WTC11 (cell line): ENCODE data around the gene SLC17A9. TPM values are rescaled to one million over a fixed set of nuclear protein-coding genes. Genes with fewer than 3 reads are reported as not detected.

Experiments used
- ATAC-seq: fragments of 200-7000 bp; cut with Tn5 transposase; 2 replicates; pipeline ENCODE4 v1.10.0; 2021; ENCODE audit warnings: mild to moderate bottlenecking, moderate library complexity
- CTCF ChIA-PET: fragments of 300-600 bp; sonication (Branson Sonifier 250); formaldehyde crosslinking; loops from one replicate; lab custom pipeline; 2021; ENCODE audit warnings: antibody characterized with exemption; lab: Charles Lee
- POLR2A ChIA-PET: fragments of 350-600 bp; sonication (Branson Sonifier 250); formaldehyde crosslinking; loops from one replicate; lab custom pipeline; 2021; ENCODE audit warnings: antibody characterized with exemption; lab: Charles Lee
- DNase-seq: peaks from one replicate; pipeline ENCODE4 v3.0.0; 2021; ENCODE audit warnings: low spot score
- H3K27ac Mint-ChIP-seq: 2 replicates; pipeline ENCODE4 v1.8.0; 2021; ENCODE audit warnings: mixed read lengths
- H3K27me3 Mint-ChIP-seq: 2 replicates; pipeline ENCODE4 v1.8.0; 2021; ENCODE audit warnings: low read depth, mild to moderate bottlenecking, moderate library complexity, mixed read lengths
- H3K36me3 Mint-ChIP-seq: 2 replicates; pipeline ENCODE4 v1.8.0; 2021; ENCODE audit warnings: mixed read lengths
- H3K4me1 Mint-ChIP-seq: 2 replicates; pipeline ENCODE4 v1.8.0; 2022; ENCODE audit warnings: mixed read lengths
- H3K4me3 Mint-ChIP-seq: 2 replicates; pipeline ENCODE4 v1.8.0; 2021; ENCODE audit warnings: mild to moderate bottlenecking, moderate library complexity, mixed read lengths
- H3K9me3 Mint-ChIP-seq: 2 replicates; pipeline ENCODE4 v1.8.0; 2021; ENCODE audit warnings: mixed read lengths
- AR ChIP-seq: fragments of 250-450 bp; sonication (Bioruptor Pico); IDR thresholded peaks from 2 replicates; pipeline ENCODE4 v1.9.0; 2021; ENCODE audit warnings: mild to moderate bottlenecking
- ATF1 ChIP-seq: sonication (generic); formaldehyde crosslinking; IDR thresholded peaks from 2 replicates; pipeline ENCODE4 v1.8.1; 2023; ENCODE audit warnings: mild to moderate bottlenecking, moderate library complexity, missing genetic modification reagents
- CBFB ChIP-seq: sonication (generic); formaldehyde crosslinking; IDR thresholded peaks from 2 replicates; pipeline ENCODE4 v1.8.1; 2022; ENCODE audit warnings: mild to moderate bottlenecking, low read depth, missing genetic modification reagents
- CDX4 ChIP-seq: fragments of 250-450 bp; sonication (Bioruptor Pico); IDR thresholded peaks from 2 replicates; pipeline ENCODE4 v1.9.0; 2021; ENCODE audit warnings: moderate library complexity, mild to moderate bottlenecking, inconsistent platforms, borderline replicate concordance
- CREM ChIP-seq: sonication (generic); formaldehyde crosslinking; IDR thresholded peaks from 2 replicates; pipeline ENCODE4 v1.8.1; 2022; ENCODE audit warnings: mild to moderate bottlenecking, missing genetic modification reagents, moderate library complexity
- E2F4 ChIP-seq: sonication (generic); formaldehyde crosslinking; IDR thresholded peaks from 2 replicates; pipeline ENCODE4 v1.8.1; 2022; ENCODE audit warnings: low read depth, mild to moderate bottlenecking, moderate library complexity, missing genetic modification reagents, borderline replicate concordance
- E2F5 ChIP-seq: sonication (generic); formaldehyde crosslinking; IDR thresholded peaks from 2 replicates; pipeline ENCODE4 v1.8.1; 2022; ENCODE audit warnings: mild to moderate bottlenecking, moderate library complexity, missing genetic modification reagents
- ETV6 ChIP-seq: sonication (generic); formaldehyde crosslinking; IDR thresholded peaks from 2 replicates; pipeline ENCODE4 v1.8.1; 2022; ENCODE audit warnings: mild to moderate bottlenecking, missing genetic modification reagents
- FOXP4 ChIP-seq: sonication (generic); formaldehyde crosslinking; IDR thresholded peaks from 2 replicates; pipeline ENCODE4 v1.8.0; 2022; ENCODE audit warnings: mild to moderate bottlenecking, missing genetic modification reagents
- IRF2 ChIP-seq: sonication (generic); formaldehyde crosslinking; IDR thresholded peaks from 2 replicates; pipeline ENCODE4 v1.8.0; 2022; ENCODE audit warnings: low read depth, missing genetic modification reagents, borderline replicate concordance
- KAT7 ChIP-seq: sonication (generic); formaldehyde crosslinking; IDR thresholded peaks from 2 replicates; pipeline ENCODE4 v1.8.1; 2023; ENCODE audit warnings: missing genetic modification reagents, mild to moderate bottlenecking, borderline replicate concordance
- MYBL2 ChIP-seq: sonication (generic); formaldehyde crosslinking; IDR thresholded peaks from 2 replicates; pipeline ENCODE4 v1.8.1; 2023; ENCODE audit warnings: mild to moderate bottlenecking, moderate library complexity, missing genetic modification reagents
- RORB ChIP-seq: fragments of 250-450 bp; sonication (Bioruptor Pico); IDR thresholded peaks from 2 replicates; pipeline ENCODE4 v1.9.0; 2021; ENCODE audit warnings: mild to moderate bottlenecking
- SMAD4 ChIP-seq: sonication (generic); formaldehyde crosslinking; IDR thresholded peaks from 2 replicates; pipeline ENCODE4 v1.8.0; 2022; ENCODE audit warnings: mild to moderate bottlenecking, missing genetic modification reagents
- SOX15 ChIP-seq: fragments of 250-450 bp; sonication (Bioruptor Pico); IDR thresholded peaks from 2 replicates; pipeline ENCODE4 v1.9.0; 2021; ENCODE audit warnings: mild to moderate bottlenecking
- SP1 ChIP-seq: sonication (generic); formaldehyde crosslinking; conservative IDR thresholded peaks from 2 replicates; pipeline ENCODE4 v1.8.1; 2022; ENCODE audit warnings: missing genetic modification reagents
- TP53 ChIP-seq: sonication (generic); formaldehyde crosslinking; IDR thresholded peaks from 2 replicates; pipeline ENCODE4 v1.8.1; 2023; ENCODE audit warnings: mild to moderate bottlenecking, missing genetic modification reagents
- ZMAT4 ChIP-seq: fragments of 250-450 bp; sonication (Bioruptor Pico); IDR thresholded peaks from 2 replicates; pipeline ENCODE4 v1.9.0; 2021; ENCODE audit warnings: mild to moderate bottlenecking
- ZNF121 ChIP-seq: sonication (generic); formaldehyde crosslinking; IDR thresholded peaks from 2 replicates; pipeline ENCODE4 v1.8.0; 2023; ENCODE audit warnings: missing genetic modification reagents
- ZNF138 ChIP-seq: sonication (generic); formaldehyde crosslinking; conservative IDR thresholded peaks from 2 replicates; pipeline ENCODE4 v1.8.1; 2022; ENCODE audit warnings: mild to moderate bottlenecking, moderate library complexity, missing genetic modification reagents
- total RNA-seq: library from RNA; stranded (reverse); gene quantifications from 3 replicates; pipeline ENCODE4 v1.2.3, GENCODE V29; 2021

SLC17A9 gene
- total RNA-seq, 1 experiment from 2014 or later = 41.7 TPM

GRCh38 chr20:62947532-62948300 lies 4.8 kb upstream of the SLC17A9 start:
- no peak for TF ChIP-seq RORB (CRISPR knock-in tag)
- TF ChIP-seq SP1 (CRISPR knock-in tag) = no peak
- no peak for TF ChIP-seq TP53 (CRISPR knock-in tag)
- TF ChIP-seq CBFB = no peak
- no peak for TF ChIP-seq SMAD4 (CRISPR knock-in tag)
- TF ChIP-seq ZNF138 = no peak
- no peak for TF ChIP-seq E2F5 (CRISPR knock-in tag)
- no peak for TF ChIP-seq ATF1 (CRISPR knock-in tag)
- no peak for TF ChIP-seq FOXP4 (CRISPR knock-in tag)
- no peak for TF ChIP-seq ETV6 (CRISPR knock-in tag)
- TF ChIP-seq CREM (CRISPR knock-in tag) = no peak
- TF ChIP-seq ZNF121 (CRISPR knock-in tag) = no peak
- no peak for TF ChIP-seq SOX15 (CRISPR knock-in tag)
- no peak for TF ChIP-seq MYBL2
- no peak for TF ChIP-seq E2F4 (CRISPR knock-in tag)
- TF ChIP-seq KAT7 (CRISPR knock-in tag) = no peak
- TF ChIP-seq AR (CRISPR knock-in tag) = no peak
- TF ChIP-seq ZMAT4 (CRISPR knock-in tag) = no peak
- TF ChIP-seq CDX4 = no peak
- TF ChIP-seq IRF2 (CRISPR knock-in tag) = no peak
- ChIA-PET POLR2A (interaction anchor here (1.2 kb wide), 1 partner anchor 10 kb away, joined by 3 read pairs; the partner anchor contains the start of gene GID8), CTCF (interaction anchor here (0.7 to 1.3 kb wide), 4 partner anchors 9 to 29 kb away, joined by 3 read pairs; no protein-coding TSS in a partner anchor)
- H3K4me3 Mint-ChIP-seq = no peak overlapping the region
- H3K4me1 Mint-ChIP-seq = peaks cover 4% of the 10 kb centered on the region
- no peaks in the 10 kb centered on the region for H3K27me3 Mint-ChIP-seq
- DNase-seq (no peak), ATAC-seq (no peak)
- peaks cover 72% of the 10 kb centered on the region for H3K36me3 Mint-ChIP-seq
- no peak overlapping the region for H3K27ac Mint-ChIP-seq
- H3K9me3 Mint-ChIP-seq = no peaks in the 10 kb centered on the region
